Measurements from ENCODE around the gene NEXN. TPM values are rescaled to one million over a fixed set of nuclear protein-coding genes. Genes with fewer than 3 reads are reported as not detected.

The NEXN gene
- total RNA-seq, 4 donors from 2014 or later = 15.0 to 27.6 (median 23.7) TPM

DNA sequence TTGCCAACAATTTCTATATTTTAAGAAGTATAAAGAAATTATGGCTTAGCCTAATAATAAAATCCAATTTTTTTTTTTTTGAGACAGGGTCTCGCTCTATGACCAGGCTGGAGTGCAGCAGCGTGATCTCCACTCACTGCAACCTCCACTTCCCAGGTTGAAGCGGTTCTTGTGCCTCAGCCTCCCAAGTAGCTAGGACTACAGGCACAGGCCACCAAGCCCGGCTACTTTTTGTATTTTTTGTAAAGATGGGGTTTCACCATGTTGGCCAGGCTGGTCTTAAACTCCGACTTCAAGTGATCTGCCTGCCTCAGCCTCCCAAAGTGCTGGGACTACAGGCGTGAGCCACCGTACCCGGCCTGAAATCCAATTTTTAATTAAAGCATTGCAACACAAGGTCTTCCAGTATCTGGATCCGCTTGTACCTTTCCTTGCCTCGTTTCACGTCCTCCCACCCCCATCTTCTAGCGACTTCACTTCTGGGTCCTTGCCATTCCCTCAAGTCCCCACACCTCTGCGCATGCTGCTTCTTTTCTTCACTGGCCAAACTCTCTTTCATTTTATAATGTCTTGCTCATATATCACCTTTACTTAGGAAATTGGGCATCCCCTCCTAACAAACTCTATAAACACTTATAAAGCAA lies 88.1 kb downstream of the NEXN start:
- TF ChIP-seq, protein P1, sequence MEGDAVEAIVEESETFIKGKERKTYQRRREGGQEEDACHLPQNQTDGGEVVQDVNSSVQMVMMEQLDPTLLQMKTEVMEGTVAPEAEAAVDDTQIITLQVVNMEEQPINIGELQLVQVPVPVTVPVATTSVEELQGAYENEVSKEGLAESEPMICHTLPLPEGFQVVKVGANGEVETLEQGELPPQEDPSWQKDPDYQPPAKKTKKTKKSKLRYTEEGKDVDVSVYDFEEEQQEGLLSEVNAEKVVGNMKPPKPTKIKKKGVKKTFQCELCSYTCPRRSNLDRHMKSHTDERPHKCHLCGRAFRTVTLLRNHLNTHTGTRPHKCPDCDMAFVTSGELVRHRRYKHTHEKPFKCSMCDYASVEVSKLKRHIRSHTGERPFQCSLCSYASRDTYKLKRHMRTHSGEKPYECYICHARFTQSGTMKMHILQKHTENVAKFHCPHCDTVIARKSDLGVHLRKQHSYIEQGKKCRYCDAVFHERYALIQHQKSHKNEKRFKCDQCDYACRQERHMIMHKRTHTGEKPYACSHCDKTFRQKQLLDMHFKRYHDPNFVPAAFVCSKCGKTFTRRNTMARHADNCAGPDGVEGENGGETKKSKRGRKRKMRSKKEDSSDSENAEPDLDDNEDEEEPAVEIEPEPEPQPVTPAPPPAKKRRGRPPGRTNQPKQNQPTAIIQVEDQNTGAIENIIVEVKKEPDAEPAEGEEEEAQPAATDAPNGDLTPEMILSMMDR (IDR thresholded peaks at IDR 0.05; ENCODE audit: low read depth) = no peak

DNA sequence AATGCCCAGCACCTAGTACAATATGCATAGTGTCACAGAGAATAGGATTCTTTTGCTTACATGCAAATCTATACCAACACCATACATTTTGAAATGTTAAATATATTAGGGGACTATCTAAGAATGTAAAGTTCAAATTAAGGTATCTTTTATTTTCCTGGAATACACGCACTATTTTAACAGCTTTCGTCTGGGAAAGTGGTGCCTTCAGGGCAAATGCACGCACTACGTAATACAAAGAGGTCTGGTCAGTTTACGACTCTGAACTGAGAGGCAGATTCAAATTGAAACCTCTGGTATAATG lies 89.5 kb downstream of the NEXN start:
- TF ChIP-seq, protein P1 (IDR thresholded peaks at IDR 0.05; ENCODE audit: low read depth) = no peak

DNA sequence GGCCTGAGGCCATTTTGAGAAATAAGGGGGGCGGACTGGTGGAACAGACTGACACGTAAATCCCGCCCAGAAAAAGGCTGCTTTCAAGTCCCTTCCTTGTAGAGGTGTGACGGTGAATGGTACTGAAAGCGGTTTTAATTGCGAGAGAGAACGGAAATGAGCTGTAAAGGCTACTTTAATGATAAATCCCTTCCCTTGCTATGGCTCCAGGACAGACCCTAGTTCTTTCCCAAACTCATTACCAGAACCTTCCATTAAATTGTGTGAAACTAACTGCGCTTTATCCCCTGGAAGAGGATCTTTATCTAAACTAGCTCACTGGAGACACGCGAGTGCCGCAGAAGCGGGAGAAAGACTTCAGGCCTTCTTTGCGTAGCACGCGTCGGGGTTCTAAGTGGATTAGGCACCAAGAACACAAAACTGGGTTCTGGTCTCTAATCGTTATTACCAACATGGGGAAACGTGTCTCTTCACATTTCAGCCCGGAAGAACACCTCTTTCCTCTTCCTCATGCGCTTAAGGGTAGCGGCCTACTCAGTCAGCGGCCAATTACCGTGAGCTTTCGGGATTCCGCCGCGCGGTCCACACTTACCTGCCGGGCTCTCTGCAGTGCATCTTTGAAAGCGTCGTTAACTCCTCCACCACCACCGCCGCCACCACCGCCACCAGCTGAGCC lies 90.0 kb downstream of the NEXN start:
- TF ChIP-seq, protein P1 (IDR thresholded peaks at IDR 0.05; ENCODE audit: low read depth) = no peak

- TF ChIP-seq, protein P1 (IDR thresholded peaks at IDR 0.05; ENCODE audit: low read depth) = no peak
Measured at GRCh38 chr1:77978969-77979876, 90.8 kb downstream of the NEXN start, which contains the start of gene FUBP1. Gene FUBP1 (minus strand): TSS chr1:77979072. CDS start chr1:77979004, 68 bp downstream.

- TF ChIP-seq, protein P1 (IDR thresholded peaks at IDR 0.05; ENCODE audit: low read depth) = no peak
Measured at GRCh38 chr1:77983997-77984355, 95.6 kb downstream of the NEXN start.

DNA sequence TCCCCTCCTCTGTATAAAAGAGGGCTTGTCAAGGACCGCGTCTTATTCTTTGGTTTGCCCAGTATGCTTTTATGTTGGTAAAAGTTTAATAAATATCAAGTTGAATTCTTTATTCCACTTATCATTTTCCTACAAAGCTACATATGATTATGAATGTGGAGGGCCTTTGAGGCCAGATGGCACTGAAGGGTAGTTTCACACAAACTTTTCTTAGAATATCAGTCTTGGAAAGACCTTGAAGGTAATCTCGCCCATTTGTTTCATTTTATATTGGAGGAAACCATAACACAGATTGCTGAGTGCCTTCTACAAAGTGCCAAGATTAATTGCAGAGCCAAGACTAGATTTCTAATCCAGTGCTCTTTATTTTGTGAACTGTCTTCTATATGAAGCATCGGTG lies 96.2 kb downstream of the NEXN start:
- TF ChIP-seq, protein P1 (IDR thresholded peaks at IDR 0.05; ENCODE audit: low read depth) = no peak

DNA sequence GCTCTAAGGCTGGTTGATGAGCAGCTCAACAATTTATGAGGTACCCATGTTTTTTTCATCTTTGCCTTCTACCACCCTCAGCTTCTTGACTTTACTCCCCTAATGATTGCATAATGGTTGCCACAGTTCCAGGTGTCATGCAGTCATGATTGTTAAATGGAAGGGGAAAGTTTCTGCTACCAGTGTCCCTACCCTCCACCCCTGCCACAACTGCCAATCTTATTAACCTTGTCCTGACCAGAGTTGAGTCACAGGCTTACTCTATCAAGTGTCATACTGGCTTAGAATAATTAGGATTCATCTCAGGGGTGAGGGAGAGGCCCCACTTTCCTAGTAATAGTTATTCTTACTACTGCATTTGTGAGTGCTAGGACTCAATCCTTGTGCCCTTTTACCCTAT lies 98.4 kb downstream of the NEXN start:
- TF ChIP-seq, protein P1 (IDR thresholded peaks at IDR 0.05; ENCODE audit: low read depth) = no peak

Data from subcutaneous adipose tissue (tissue), 4 donors.